T-cell (primary cell): ENCODE results near the gene LCE4A. TPM values are rescaled to one million over a fixed set of nuclear protein-coding genes. Genes with fewer than 3 reads are reported as not detected.
"Not testable (repeated sequence)": the region's sequence is repeated elsewhere in the genome, so short reads cannot be mapped to it uniquely, and the experiment has no call there.

Experiments used
- ATAC-seq, 4 experiments: fragments of 200-7000 bp in 3 of 4; fragments of 150-1000 bp in 1 of 4; cut with Tn5 transposase; replicated peaks in 1 of 4; 1 replicate in 3 of 4; 2 replicates in 1 of 4; pipeline ENCODE4 v1.10.0; 2021; ENCODE audit warnings: moderate library complexity in 3 of 4, mild to moderate bottlenecking in 2 of 4, moderate number of reproducible peaks in 1 of 4
- CTCF ChIA-PET, 2 donors: fragments of 300-600 bp; sonication (Branson Sonifier 250); formaldehyde crosslinking; loops; one replicate each; lab custom pipeline; 2022; ENCODE audit warnings: antibody characterized with exemption in 2 of 2; lab: Charles Lee
- POLR2A ChIA-PET, 2 donors: fragments of 300-600 bp; sonication (Branson Sonifier 250); formaldehyde crosslinking; loops; one replicate each; lab custom pipeline; 2022; ENCODE audit warnings: antibody characterized with exemption in 2 of 2; lab: Charles Lee
- DNase-seq, 35 experiments: peaks; one replicate each; pipeline versions ENCODE4 v3.0.0 to v3.0.0-alpha.2; 2013 to 2023
- H3K27ac ChIP-seq: one replicate; pipeline ENCODE4 v1.5.1; 2013; ENCODE audit warnings: low read length
- H3K27me3 ChIP-seq, 2 experiments: replicated peaks in 1 of 2; 1 replicate in 1 of 2; 2 replicates in 1 of 2; pipeline versions ENCODE4 v1.6.1 to v1.7.0; 2013; ENCODE audit warnings: low read length in 1 of 2, mixed read lengths in 1 of 2; ENCODE audit not compliant: control insufficient read depth in 2 of 2, insufficient read depth in 2 of 2; ENCODE audit errors: extremely low read depth in 1 of 2
- H3K36me3 ChIP-seq, 2 donors: 1 replicate in 1 of 2; 2 replicates in 1 of 2; pipeline versions ENCODE4 v1.6.1 to v1.7.0; 2013; ENCODE audit warnings: low read length in 1 of 2; ENCODE audit not compliant: control insufficient read depth in 2 of 2, insufficient read depth in 1 of 2; ENCODE audit errors: extremely low read depth in 1 of 2
- H3K4me1 ChIP-seq, 2 experiments: 1 replicate in 1 of 2; 2 replicates in 1 of 2; pipeline versions ENCODE4 v1.6.1 to v1.7.0; 2013; ENCODE audit warnings: low read length in 2 of 2, mixed read lengths in 1 of 2; ENCODE audit not compliant: insufficient read depth in 2 of 2, control insufficient read depth in 1 of 2; ENCODE audit errors: extremely low read depth in 1 of 2
- H3K4me3 ChIP-seq, 2 donors: 1 replicate in 1 of 2; 2 replicates in 1 of 2; pipeline versions ENCODE4 v1.5.1 to v1.7.0; 2013; ENCODE audit warnings: mild to moderate bottlenecking in 2 of 2, low read length in 1 of 2, moderate library complexity in 1 of 2; ENCODE audit not compliant: control insufficient read depth in 1 of 2; ENCODE audit errors: extremely low read depth in 1 of 2
- H3K9me3 ChIP-seq: 2 replicates; pipeline ENCODE4 v1.7.0; 2013
- H3K27ac Mint-ChIP-seq, 2 donors: one replicate each; pipeline ENCODE4 v1.8.0; 2020 to 2021; ENCODE audit warnings: mild to moderate bottlenecking in 2 of 2, mixed read lengths in 2 of 2
- H3K27me3 Mint-ChIP-seq, 2 donors: one replicate each; pipeline ENCODE4 v1.8.0; 2021 to 2022; ENCODE audit warnings: mixed read lengths in 2 of 2
- H3K36me3 Mint-ChIP-seq: one replicate; pipeline ENCODE4 v1.8.0; 2021; ENCODE audit warnings: mixed read lengths
- H3K4me1 Mint-ChIP-seq, 3 donors: one replicate each; pipeline ENCODE4 v1.8.0; 2020 to 2022; ENCODE audit warnings: mixed read lengths in 3 of 3, mild to moderate bottlenecking in 1 of 3
- H3K4me3 Mint-ChIP-seq, 3 donors: one replicate each; pipeline ENCODE4 v1.8.0; 2020 to 2022; ENCODE audit warnings: mild to moderate bottlenecking in 3 of 3, mixed read lengths in 3 of 3, moderate library complexity in 3 of 3
- H3K9me3 Mint-ChIP-seq, 3 donors: one replicate each; pipeline ENCODE4 v1.8.0; 2020 to 2022; ENCODE audit warnings: mixed read lengths in 3 of 3
- WGBS: methylation state at CpG from one replicate; pipeline ENCODE4 v1.1.5; 2013; ENCODE audit warnings: missing lambda C conversion rate; ENCODE audit not compliant: insufficient coverage; 5-methylcytosine and 5-hydroxymethylcytosine counted together
- total RNA-seq, 35 experiments: library from RNA in 6 of 35; stranded (reverse) in 6 of 35; fragments of 120-200 nt in 1 of 35; gene quantifications; one replicate each; pipeline versions ENCODE4 v1.2.1 to v1.2.4 and lab custom pipeline; 2013 to 2026

Gene LCE4A, protein sequence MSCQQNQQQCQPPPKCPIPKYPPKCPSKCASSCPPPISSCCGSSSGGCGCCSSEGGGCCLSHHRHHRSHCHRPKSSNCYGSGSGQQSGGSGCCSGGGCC
- total RNA-seq (not detected), total RNA-seq (lab: John Stamatoyannopoulos, UW) (0 reads per million in 29 experiments)
- not detected for total RNA-seq (2013)

DNA sequence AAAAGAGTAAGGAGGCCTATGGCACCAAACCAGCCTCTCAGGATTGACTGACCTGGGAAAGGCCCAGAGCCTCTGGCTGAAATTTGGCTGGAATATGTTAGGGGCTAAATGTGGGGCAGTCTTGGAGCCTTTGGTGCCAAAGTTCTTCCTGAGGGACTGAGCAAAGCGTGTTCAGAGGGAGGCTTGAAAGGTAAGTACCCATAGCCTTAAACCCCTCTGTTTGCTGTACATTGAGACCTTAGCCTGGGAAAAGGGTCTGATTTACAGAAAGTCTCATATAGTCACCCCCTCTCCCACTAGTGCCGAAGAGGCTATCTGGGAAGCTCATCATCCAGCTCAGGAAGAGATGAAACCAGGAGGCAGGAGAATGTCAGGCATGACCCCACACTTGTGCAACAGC is at the start of gene LCE4A:
Gene LCE4A, plus strand, starts transcription at position 301 of the 400 bp plus-strand sequence. CDS start 916 bp downstream, outside the sequence.
- H3K4me1 Mint-ChIP-seq: no peaks in the 10 kb centered on the region
- peaks cover 0 to 5% (median 4%) of the 10 kb centered on the region in 3 donors for H3K9me3 Mint-ChIP-seq
- DNase-seq: no peak
- CTCF ChIA-PET: no interaction called here
- POLR2A ChIA-PET: no interaction called here
- no peaks in the 10 kb centered on the region for H3K9me3 ChIP-seq
- 56% methylated on average over 1 of the region's 2 CpGs for WGBS
- peaks cover 19 to 24% of the 10 kb centered on the region in 2 donors for H3K27me3 Mint-ChIP-seq
- no peak within 1 kb of the TSS for H3K27ac ChIP-seq
- H3K36me3 Mint-ChIP-seq: no peaks in the 10 kb centered on the region
- H3K4me1 ChIP-seq: no peaks in the 10 kb centered on the region
- ATAC-seq: no peak
- no peak within 1 kb of the TSS for H3K4me3 Mint-ChIP-seq
- H3K36me3 ChIP-seq: no peaks in the 10 kb centered on the region
- H3K27me3 ChIP-seq: peaks cover 2 to 13% of the 10 kb centered on the region in 2 experiments
- no peak within 1 kb of the TSS for H3K4me3 ChIP-seq
- H3K27ac Mint-ChIP-seq: no peak within 1 kb of the TSS

DNA sequence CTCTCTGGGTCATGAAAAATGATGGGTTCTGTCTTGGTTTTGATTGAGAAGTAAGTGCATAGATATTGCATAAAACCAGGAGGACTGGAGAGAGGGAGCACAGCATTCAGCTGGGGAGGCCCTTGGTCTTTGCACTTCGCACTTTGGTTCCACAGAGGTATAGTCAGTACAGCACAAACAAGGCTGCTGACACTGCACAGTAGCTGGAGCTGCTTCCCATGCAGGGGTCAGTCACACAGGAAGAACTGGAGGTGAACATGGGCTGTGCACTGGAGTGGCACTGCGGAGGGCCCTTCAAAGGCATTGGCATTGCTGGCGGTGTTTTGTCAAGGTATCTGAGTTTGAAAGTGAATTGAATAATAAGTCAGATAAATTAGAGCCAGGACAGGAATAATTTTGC is 49.3 kb upstream of the LCE4A start:
- WGBS: 90% methylated on average over 3 of the region's 3 CpGs
- H3K9me3 ChIP-seq: no peaks in the 10 kb centered on the region
- peaks cover 13 to 18% of the 10 kb centered on the region in 2 donors for H3K27me3 Mint-ChIP-seq
- no peak for DNase-seq
- no peaks in the 10 kb centered on the region for H3K4me1 ChIP-seq
- no peaks in the 10 kb centered on the region for H3K36me3 ChIP-seq
- H3K36me3 Mint-ChIP-seq: no peaks in the 10 kb centered on the region
- no peak overlapping the region for H3K27ac Mint-ChIP-seq
- no peak overlapping the region for H3K4me3 ChIP-seq
- peaks cover 2 to 5% (median 3%) of the 10 kb centered on the region in 3 donors for H3K4me1 Mint-ChIP-seq
- H3K27ac ChIP-seq: no peak overlapping the region
- peaks cover 9 to 12% of the 10 kb centered on the region in 2 experiments for H3K27me3 ChIP-seq
- no peaks in the 10 kb centered on the region for H3K9me3 Mint-ChIP-seq
- no peak overlapping the region for H3K4me3 Mint-ChIP-seq
- CTCF ChIA-PET: no interaction called here
- ATAC-seq: no peak
- POLR2A ChIA-PET: no interaction called here

DNA sequence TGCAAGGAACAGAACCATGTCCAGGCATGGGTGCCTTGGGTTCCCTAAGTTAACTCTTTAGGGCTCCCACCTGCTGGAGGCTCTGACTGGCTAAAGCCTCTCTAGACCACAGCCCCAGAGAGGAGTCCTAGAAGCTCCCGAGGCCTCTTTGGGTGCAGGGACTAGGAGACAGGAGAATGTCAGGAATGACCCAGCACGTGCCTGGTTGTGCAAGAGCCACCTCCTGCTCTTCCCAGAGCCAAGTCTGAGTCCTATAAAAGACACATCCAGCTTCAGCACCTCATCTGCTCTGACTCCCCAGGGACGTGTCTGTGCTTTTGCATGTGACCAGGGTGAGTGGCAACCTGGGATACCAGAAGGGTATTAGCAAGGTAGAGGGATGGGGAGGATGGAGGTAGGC is 44.9 kb upstream of the LCE4A start, which contains the start of gene LCE2D:
Gene LCE2D, plus strand, starts transcription at position 283 of the 400 bp plus-strand sequence. CDS start 726 bp downstream, outside the sequence.
- H3K36me3 ChIP-seq: no peaks in the 10 kb centered on the region
- peaks cover 0 to 14% of the 10 kb centered on the region in 2 experiments for H3K27me3 ChIP-seq
- no peak within 1 kb of the TSS for H3K4me3 ChIP-seq
- WGBS: 67% methylated on average over 1 of the region's 3 CpGs
- H3K4me1 ChIP-seq: no peaks in the 10 kb centered on the region
- DNase-seq: no peak
- POLR2A ChIA-PET: no interaction called here
- no peaks in the 10 kb centered on the region for H3K4me1 Mint-ChIP-seq
- CTCF ChIA-PET: no interaction called here
- ATAC-seq: no peak
- peaks cover 0 to 5% (median 0%) of the 10 kb centered on the region in 3 donors for H3K9me3 Mint-ChIP-seq
- no peaks in the 10 kb centered on the region for H3K9me3 ChIP-seq
- H3K27ac Mint-ChIP-seq: no peak within 1 kb of the TSS
- H3K27me3 Mint-ChIP-seq: peaks cover 16 to 26% of the 10 kb centered on the region in 2 donors
- H3K4me3 Mint-ChIP-seq: no peak within 1 kb of the TSS
- no peak within 1 kb of the TSS for H3K27ac ChIP-seq
- no peaks in the 10 kb centered on the region for H3K36me3 Mint-ChIP-seq

DNA sequence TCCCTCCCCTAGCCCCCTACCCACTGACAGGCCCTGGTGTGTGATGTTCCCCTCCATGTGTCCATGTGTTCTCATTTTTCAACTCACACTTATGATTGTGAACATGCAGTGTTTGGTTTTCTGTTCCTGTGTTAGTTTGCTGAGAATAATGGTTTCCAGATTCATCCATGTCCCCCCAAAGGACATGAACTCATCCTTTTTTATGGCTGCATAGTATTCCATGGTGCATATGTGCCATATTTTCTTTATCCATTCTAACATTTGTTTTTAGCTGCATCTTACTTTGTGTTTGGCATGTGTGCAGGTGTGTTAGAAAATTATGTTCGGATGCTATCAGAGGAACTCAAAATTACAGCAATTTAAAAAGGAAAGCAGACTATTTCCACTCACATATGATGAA is 41.8 kb upstream of the LCE4A start:
- H3K4me1 Mint-ChIP-seq, CTCF ChIA-PET, H3K4me1 ChIP-seq, H3K27ac ChIP-seq, H3K9me3 ChIP-seq, ATAC-seq, H3K4me3 ChIP-seq, H3K4me3 Mint-ChIP-seq, POLR2A ChIA-PET, H3K27ac Mint-ChIP-seq, H3K36me3 ChIP-seq, H3K36me3 Mint-ChIP-seq, H3K9me3 Mint-ChIP-seq, DNase-seq: not testable (repeated sequence)
- no CpG with 5 or more reads among the region's 1 CpG for WGBS
- peaks cover 25 to 26% of the 10 kb centered on the region in 2 donors for H3K27me3 Mint-ChIP-seq
- H3K27me3 ChIP-seq: peaks cover 0 to 11% of the 10 kb centered on the region in 2 experiments

DNA sequence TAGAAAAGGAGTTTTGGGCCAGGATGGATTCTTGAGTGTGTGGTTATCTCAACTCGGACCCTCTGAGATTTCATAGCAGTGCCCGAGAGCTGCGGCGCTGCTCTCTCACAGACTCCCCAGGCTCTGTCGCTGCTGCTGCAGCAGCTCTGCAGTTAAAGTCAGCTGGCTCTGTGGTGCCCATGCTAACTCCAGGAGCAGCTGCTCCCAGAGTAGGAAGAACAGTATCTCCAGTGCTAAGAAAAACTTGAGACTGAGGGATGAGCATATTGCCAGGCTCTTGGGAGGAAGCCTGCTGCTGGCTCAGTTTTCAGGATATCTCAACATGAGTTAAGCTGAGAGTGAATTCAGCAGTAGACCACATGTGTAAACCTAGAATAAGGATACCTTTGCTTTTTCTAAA is 40.3 kb upstream of the LCE4A start:
- Mint-ChIP-seq H3K27ac (no peak overlapping the region), H3K9me3 (peaks cover 0 to 5% (median 0%) of the 10 kb centered on the region in 3 donors), H3K27me3 (peaks cover 24 to 26% of the 10 kb centered on the region in 2 donors), H3K4me3 (no peak overlapping the region), H3K4me1 (no peaks in the 10 kb centered on the region), H3K36me3 (no peaks in the 10 kb centered on the region)
- ATAC-seq (no peak), DNase-seq (no peak)
- Histone ChIP-seq H3K9me3 (no peaks in the 10 kb centered on the region), H3K27me3 (peaks cover 0 to 11% of the 10 kb centered on the region in 2 experiments), H3K36me3 (no peaks in the 10 kb centered on the region), H3K4me3 (no peak overlapping the region), H3K4me1 (no peaks in the 10 kb centered on the region), H3K27ac (no peak overlapping the region)
- CTCF ChIA-PET: no interaction called here
- WGBS: 90% methylated on average over 5 of the region's 5 CpGs
- POLR2A ChIA-PET: no interaction called here

DNA sequence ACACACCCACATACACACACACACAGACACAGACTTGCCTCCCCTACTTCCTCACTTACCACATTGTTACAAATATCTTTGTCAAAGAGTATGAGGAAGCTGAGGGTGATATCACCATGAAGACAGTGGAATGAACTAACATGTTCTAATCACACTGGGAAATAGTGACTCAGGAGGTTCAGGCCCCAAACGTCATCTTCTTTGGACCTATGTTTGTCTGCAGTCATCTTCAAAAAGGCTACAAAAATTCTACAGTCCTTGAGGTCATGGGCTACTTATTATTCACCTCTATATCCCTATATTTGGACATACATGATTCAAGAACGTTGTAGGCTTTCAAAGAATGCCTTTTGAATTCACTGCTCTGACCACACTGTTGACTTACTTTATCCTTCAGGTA is 34.9 kb upstream of the LCE4A start:
- H3K27me3 ChIP-seq: peaks cover 5 to 11% of the 10 kb centered on the region in 2 experiments
- H3K9me3 ChIP-seq: no peaks in the 10 kb centered on the region
- Mint-ChIP-seq H3K4me3 (no peak overlapping the region), H3K4me1 (no peaks in the 10 kb centered on the region), H3K27me3 (peaks cover 18 to 32% of the 10 kb centered on the region in 2 donors), H3K36me3 (no peaks in the 10 kb centered on the region), H3K27ac (no peak overlapping the region), H3K9me3 (no peaks in the 10 kb centered on the region)
- no peaks in the 10 kb centered on the region for H3K4me1 ChIP-seq
- no peak for ATAC-seq
- H3K36me3 ChIP-seq: no peaks in the 10 kb centered on the region
- CTCF ChIA-PET: no interaction called here
- H3K27ac ChIP-seq: no peak overlapping the region
- 10% methylated on average over 1 of the region's 2 CpGs for WGBS
- POLR2A ChIA-PET: no interaction called here
- H3K4me3 ChIP-seq: no peak overlapping the region
- no peak for DNase-seq
